Stimulated activated CD4-positive, alpha-beta T cell treated with anti-CD3 and anti-CD28 coated beads, Interleukin-1b, Interleukin-23, amount 100 ng/mL, for 4 hours (primary cell): ENCODE measurements around the gene CROCC2.

Source experiments
- DNase-seq, 2 donors: peaks; one replicate each; pipeline ENCODE4 v3.0.0-alpha.2; 2020; ENCODE audit warnings: low read depth in 2 of 2

CROCC2 gene

DNA sequence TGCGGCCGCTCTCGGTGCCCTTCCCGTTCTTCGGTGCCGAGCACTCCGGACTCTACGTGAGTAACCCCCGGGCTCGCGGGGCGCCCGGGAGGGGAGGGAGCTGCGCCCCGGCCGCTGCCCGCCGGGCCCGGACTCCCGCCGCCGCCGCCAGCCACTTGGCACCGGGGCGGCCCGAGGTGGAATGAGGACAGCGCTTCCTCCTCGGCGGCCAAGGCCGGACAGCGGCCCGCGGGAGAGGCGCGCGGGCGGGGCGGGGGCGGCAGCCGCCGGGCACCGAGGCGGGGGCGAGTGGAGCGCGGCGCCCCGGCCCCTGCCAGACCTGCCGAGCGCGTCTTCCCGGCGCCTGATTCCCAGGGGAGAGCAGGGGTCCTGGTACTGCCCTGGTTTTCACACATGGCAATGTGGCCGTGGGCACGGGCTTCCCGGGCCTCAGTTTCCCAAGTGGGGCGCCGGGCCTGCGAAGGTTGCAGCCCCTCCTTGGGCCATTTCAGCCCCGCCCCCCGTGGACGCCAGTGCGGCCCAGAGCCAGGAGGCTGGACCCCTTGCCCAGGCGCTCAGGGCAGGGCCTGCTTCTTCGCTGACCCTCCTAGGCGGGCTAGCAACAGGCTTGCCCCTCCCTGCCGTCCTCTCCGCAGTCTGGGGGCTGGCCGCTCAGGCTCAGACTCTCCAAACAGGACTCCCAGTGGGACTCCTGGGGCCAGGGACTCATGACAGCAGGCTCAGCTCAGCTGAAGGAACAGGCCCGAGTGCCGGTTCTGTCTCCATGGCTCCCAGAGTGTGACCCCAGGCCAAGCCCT, 93.1 kb downstream of the CROCC2 start:
- no peak for DNase-seq

DNA sequence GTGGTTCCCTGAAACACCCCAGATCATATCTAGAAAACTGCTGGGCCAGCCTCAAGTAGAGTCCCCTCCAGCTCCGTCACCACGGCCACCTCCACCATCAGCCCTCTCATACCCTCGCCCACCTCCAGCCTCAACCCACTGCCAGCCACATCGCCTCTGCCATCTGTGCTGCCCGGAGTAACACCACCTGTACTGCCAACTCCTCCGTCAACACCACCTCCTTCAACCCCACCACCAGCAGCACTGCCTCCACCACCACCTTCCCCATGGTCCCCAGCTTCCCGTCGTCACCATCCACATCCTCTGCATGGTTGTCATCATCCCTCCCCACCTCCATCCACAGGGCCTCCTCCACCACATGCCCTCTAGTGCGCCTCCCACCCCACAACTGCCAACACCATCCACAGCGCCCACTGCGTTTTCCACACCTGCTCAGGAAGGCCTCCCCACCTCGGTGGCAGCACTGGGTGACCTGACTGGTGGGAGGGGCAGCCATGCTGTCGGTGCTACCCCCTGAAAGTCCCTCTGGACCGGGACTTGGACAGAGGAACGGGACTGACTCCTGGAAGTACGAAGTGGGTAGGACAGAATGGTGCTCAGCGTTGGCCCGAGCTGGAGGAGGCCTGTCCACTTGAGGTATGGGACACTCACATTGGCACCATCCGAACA, 93.9 kb downstream of the CROCC2 start:
- no peak for DNase-seq

DNA sequence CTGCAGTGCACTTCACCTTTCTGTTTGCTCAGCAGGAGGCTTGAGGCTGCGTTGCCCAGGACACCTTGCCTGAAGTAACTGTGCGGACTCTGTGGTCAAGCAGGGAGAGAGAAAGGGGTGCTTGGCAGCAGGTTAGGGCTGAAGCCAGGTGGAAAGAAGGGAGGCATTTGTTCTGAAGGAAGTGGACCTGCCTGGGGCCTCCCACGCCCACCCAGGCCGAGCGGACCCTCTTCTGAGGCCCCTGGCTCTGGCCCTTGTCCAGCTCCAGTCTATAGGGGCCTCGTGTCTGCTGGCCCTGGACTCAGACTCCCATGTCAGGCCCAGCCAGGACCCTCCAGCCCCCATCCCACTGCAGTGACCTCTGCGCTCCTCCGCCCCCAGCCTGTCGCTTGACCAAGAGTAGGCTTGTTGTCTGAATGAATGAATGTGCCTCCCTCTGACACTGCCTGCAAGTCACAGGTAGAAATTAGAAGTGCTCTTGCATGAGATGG, 94.7 kb downstream of the CROCC2 start:
- no peak for DNase-seq

DNA sequence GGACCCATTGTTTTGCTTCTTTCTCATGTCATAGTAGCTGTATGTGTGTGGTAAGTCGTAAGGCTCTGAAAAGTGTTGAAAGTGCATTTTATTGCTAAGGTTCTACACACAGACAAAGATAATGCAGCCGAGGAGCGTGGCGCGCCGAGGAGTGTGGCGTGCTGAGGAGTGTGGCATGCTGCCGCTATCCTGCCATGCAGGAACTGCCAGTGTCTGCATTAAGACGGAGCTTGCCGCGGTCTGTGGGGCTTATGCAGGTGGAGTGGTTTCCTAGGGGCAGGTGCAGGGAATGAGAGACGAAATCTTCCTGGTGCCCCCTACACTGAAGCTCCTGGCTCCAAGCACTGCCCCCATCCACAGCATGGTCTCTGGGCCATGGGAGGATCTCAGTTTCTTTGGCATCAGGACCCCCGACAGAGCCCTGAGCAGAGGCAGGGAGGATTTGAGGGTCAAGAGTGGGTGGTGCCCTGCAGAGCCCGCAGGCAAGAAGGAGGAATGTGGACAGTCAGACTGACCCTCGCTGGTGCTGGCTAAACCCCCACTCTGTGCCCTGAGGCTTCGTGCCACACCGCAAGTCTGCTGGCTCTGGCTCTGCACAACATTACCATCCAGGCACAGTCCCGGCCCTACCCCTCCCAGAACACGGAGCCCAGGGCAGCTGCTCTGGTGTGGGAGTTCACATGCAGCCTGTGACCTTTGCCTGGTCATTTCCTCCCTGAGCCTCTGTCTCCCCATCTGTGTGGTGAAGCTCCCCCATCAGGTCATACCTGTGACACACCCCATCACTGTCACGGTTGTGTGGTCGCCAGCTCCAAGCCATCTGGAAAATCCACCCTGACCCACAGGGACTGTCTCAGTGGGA, 95.5 kb downstream of the CROCC2 start:
- no peak for DNase-seq

- DNase-seq, result no peak
These were observed 96.3 kb downstream of the CROCC2 start for GRCh38 chr2:241002275-241003046.

DNA sequence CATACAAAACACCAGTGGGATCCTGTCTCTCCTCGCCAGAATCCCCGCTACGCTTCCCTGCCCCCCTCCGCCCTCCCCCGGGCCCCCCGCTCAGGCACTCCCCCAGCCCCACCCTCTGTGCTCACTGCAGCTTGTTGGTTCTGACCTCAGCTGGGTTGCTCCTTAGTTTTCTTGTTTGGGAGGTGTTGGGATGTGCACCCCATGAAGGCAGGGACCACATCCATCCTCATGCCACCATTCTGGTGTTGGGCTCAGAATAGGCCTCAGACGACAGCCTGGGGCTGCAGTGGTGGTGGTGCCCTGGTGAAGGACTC, 96.9 kb downstream of the CROCC2 start:
- no peak for DNase-seq

- no peak for DNase-seq
These were observed 97.2 kb downstream of the CROCC2 start for GRCh38 chr2:241003369-241003768.

DNA sequence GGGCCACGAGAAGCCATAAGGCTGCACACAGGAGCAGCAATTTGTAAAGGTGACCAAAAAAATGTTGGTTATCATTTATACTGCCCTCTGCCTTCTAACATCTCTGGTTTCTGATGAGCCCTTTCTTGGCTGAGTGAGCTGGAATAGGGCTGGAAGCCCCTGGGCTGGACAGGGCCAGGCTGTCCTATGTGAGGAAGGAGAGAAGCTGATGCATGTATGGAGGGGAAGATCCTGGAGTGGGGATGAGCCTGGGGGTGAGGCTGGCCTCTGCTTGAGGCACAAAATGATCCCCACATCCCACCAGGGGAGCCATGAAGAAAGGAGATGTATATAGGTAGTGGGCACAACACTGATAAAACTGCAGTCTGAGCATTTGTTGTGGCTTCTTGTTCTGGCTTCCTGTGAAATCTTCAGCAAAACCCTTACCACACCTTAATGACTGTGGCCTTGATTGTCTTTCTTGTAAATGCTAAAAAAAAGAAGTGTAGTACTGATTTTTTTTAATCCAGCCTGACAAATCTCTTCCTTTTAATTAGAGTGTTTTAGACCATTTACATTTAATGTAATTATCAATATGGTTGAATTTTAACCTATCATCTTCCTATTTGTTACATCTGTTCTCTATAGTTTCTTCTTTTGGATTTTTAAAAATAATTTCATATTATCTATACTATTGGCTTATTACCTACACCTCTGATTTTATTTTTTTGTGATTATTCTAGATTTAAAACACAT, 97.9 kb downstream of the CROCC2 start:
- no peak for DNase-seq

DNA sequence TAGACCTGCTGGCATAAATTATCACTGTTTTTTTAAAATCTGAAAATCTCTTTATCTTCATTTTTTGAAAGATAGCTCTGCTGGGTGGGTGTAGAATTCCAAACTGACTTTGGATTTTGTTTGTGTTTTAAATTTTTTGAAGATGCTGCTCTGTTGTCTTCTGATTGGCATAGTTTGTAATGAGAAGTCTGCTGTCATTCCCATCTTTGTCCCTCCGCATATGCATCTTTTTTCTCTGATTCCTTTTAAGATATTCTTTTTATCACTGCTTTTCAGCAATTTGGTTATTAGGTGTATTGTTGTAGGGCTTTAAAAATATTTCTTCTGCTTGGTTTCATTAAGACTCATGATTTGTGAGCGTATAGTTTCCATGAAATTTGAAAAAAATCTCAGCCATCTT, 99.4 kb downstream of the CROCC2 start:
- DNase-seq, result no peak

GRCh38 chr2:241006412-241006811, 100.3 kb downstream of the CROCC2 start:
- no peak for DNase-seq

DNA sequence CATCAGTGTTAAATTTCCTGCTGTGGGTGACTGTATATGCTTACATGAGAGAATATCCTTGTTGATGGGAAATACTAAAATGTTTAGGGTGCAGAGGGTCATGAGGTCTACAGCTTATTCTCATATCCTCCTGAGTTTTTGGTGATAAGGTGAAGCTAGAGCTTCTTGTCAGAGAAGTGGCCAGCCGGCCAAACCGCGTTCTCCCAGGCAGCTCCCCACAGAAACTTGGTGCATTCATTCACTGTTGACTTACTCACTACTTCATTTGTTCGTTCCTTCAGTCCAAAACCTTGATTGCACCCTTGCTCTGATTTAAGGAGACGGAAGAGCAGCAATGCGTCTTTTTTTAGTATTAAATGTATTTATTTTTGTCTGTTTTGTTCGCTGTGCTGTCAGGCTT, 101.0 kb downstream of the CROCC2 start:
- no peak for DNase-seq

GRCh38 chr2:241007880-241008710, 102.0 kb downstream of the CROCC2 start:
- no peak for DNase-seq

DNA sequence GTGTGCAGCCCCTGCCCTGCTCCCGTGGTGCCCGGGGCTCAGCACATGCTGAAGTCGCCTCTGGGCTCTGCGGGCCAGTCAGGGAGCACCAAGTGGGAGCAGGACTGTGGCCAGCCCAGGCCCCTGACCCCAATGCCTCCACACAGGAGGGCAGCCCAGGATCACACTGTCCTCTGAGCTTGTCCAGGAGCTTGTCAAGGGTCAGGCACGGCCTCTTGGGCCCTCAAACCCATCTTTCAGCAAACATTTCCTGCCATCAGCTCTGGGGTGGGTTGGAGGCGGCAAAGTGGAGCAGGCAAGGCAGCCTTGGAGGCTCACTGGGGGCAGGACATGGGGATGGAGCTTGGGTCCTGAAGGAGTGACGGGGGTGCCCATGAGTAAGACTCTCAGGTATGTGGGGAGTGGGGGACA, 102.6 kb downstream of the CROCC2 start:
- DNase-seq, result no peak

GRCh38 chr2:241009191-241009590, 103.1 kb downstream of the CROCC2 start:
- DNase-seq, result no peak

DNA sequence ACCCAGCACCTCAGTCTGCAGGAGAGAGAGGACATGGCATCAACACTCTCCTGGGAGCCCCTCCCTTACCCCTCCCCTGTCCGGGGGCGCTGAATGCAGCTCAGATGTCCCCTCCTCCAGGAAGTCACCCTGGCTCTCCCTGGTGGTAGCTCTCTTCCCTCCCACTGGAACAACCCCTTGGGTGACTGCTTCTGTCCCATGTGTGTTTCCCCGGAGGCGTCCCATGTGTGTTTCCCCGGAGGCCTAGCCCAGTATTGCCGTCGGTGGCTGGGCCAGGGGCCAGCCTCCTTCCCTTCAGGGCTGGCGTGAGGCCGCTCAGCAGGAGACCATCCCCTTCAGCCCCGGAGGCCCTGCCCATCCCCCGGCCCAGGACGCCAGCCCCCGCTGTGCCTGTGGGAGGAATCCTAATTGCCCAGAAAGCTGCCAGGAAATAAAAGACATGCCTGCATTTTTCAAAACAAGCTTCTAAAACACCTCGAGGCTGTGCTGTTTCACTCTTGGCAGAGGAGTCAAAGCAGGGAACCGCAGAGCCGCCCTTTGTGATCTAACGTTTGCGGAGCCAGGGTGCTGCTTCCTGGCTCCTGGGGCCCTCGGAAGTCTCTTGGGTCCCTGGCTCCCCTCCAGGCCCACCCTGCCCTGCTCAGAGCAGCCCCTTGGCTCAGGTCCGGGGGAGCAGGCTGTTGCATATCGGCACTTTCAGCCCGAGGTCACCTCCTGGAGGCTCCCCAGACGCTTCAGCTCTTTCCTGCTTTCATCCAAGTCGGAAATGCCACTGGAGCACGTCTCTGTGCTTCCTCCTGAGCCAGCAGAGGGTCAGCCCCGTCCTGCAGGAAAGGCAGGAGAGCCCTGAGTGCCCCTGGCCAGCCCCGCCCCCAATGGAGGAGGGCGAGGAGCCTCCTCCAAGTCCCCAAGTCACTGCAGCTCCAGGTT, 103.7 kb downstream of the CROCC2 start:
- no peak for DNase-seq

- no peak for DNase-seq
These were observed 104.6 kb downstream of the CROCC2 start for GRCh38 chr2:241010531-241011295.

- DNase-seq, result no peak
These were observed 105.1 kb downstream of the CROCC2 start for GRCh38 chr2:241011296-241011600.

GRCh38 chr2:241011751-241012510, 105.8 kb downstream of the CROCC2 start:
- DNase-seq, result no peak
